Right cardiac atrium (tissue), 5 donors: ENCODE results near the gene LGSN. TPM values are rescaled to one million over a fixed set of nuclear protein-coding genes. Genes with fewer than 3 reads are reported as not detected.

Experiments
- ATAC-seq, 2 donors: fragments of 200-7000 bp; cut with Tn5 transposase; one replicate each; pipeline versions ENCODE4 v1.8.0 to v1.9.1; 2020; ENCODE audit warnings: moderate library complexity in 2 of 2, mild to moderate bottlenecking in 1 of 2
- DNase-seq, 3 donors: peaks; one replicate each; pipeline ENCODE4 v3.0.0-alpha.2; 2020
- H3K27ac ChIP-seq: one replicate; pipeline ENCODE4 v1.5.1; 2013; ENCODE audit warnings: mild to moderate bottlenecking, low read length, control low read depth, moderate library complexity
- H3K27me3 ChIP-seq: one replicate; pipeline ENCODE4 v1.6.1; 2013; ENCODE audit not compliant: control insufficient read depth, insufficient read depth
- H3K4me1 ChIP-seq: one replicate; pipeline ENCODE4 v1.6.1; 2013; ENCODE audit warnings: low read length; ENCODE audit not compliant: control insufficient read depth, insufficient read depth
- H3K4me3 ChIP-seq: one replicate; pipeline ENCODE4 v1.5.1; 2013; ENCODE audit warnings: low read length, control low read depth
- H3K9me3 ChIP-seq: one replicate; pipeline ENCODE4 v1.6.1; 2013; ENCODE audit warnings: low read length; ENCODE audit not compliant: control insufficient read depth
- WGBS: extraction: QIAGEN DNeasy Blood & Tissue Kit; methylation state at CpG from one replicate; pipeline ENCODE4 v1.1.7; 2013; 5-methylcytosine and 5-hydroxymethylcytosine counted together
- intact Hi-C, 4 donors: fragments of 100-400 bp; cut with DNase I; formaldehyde crosslinking; loops; one replicate each; pipeline versions ENCODE4 v1.11.0 to v1.14.0; 2022 to 2023
- polyA plus RNA-seq: library from polyadenylated mRNA; stranded (reverse); fragments of 200-250 nt; gene quantifications from one replicate; pipeline ENCODE4 v1.2.3, GENCODE V29; 2013
- total RNA-seq, 4 donors: library from RNA; stranded (reverse); fragmentation: NEBNext Ultra II Directional; extraction: Animal tissue kit (Norgen Biotek cat#: 25700); gene quantifications; one replicate each; pipeline ENCODE4 v1.2.1, GENCODE V29; 2021
- donor health status: healthy with polysubstance abuse.
- donor health status: DM: no; HTN: yes; CAD: no.
- donor health status: DM: no; HTN: no; CAD: no.
- donor health status: DM: no; HTN: yes; CAD: no; lungs with severe emphysema.
- donor health status: DM: yes; HTN: yes; CAD: no.

The LGSN gene
- total and polyA plus RNA-seq, 5 donors: not detected

- intact Hi-C loops: no loop called here
- ATAC-seq (peak in 1 of 2 donors; percentile 33), DNase-seq (no peak)
- Histone ChIP-seq H3K27ac (no peak overlapping the region), H3K4me1 (no peaks in the 10 kb centered on the region), H3K9me3 (no peaks in the 10 kb centered on the region), H3K4me3 (no peak overlapping the region), H3K27me3 (no peaks in the 10 kb centered on the region)
- 38% methylated on average over 3 of the region's 3 CpGs for WGBS
Observed at GRCh38 chr6:63307581-63308246, 12.1 kb downstream of the LGSN start.

- Histone ChIP-seq H3K4me3 (no peak overlapping the region), H3K27me3 (no peaks in the 10 kb centered on the region), H3K9me3 (no peaks in the 10 kb centered on the region), H3K4me1 (no peaks in the 10 kb centered on the region), H3K27ac (no peak overlapping the region)
- intact Hi-C loops: no loop called here
- no peak for ATAC-seq
- WGBS: 67% methylated on average over 3 of the region's 3 CpGs
- DNase-seq: no peak
Observed at GRCh38 chr6:63306420-63306819, 13.4 kb downstream of the LGSN start.

- no peak overlapping the region for H3K27ac ChIP-seq
- H3K4me1 ChIP-seq: no peaks in the 10 kb centered on the region
- no peak overlapping the region for H3K4me3 ChIP-seq
- no peaks in the 10 kb centered on the region for H3K9me3 ChIP-seq
- intact Hi-C loops: no loop called here
- 73% methylated on average over 2 of the region's 2 CpGs for WGBS
- ATAC-seq: no peak
- no peaks in the 10 kb centered on the region for H3K27me3 ChIP-seq
- DNase-seq: no peak
Observed at GRCh38 chr6:63305277-63305676, 14.5 kb downstream of the LGSN start.

- intact Hi-C loops: no loop called here
Observed at GRCh38 chr6:63303476-63303875, 16.3 kb downstream of the LGSN start.

DNA sequence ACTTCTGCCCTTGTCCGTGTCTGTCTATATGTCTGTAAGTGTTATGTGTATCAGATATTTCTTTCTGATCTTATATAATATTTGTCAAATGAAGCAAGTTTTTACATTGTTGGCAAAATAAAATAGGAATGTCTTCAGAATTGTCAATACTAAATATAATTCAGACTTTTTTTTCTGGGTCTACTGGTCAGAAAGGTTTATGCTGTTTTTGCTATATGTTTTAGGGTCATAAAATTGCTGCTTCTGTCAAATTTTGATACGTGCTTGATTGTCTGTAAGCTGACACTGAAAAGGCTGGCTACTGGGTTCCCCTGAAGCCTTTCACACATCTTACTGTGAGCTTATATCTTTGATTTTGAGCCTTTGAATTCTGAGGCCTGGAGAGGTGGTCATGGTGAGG lies 20.1 kb downstream of the LGSN start:
- Histone ChIP-seq H3K4me3 (no peak overlapping the region), H3K9me3 (no peaks in the 10 kb centered on the region), H3K27ac (no peak overlapping the region), H3K27me3 (no peaks in the 10 kb centered on the region), H3K4me1 (no peaks in the 10 kb centered on the region)
- DNase-seq: no peak
- no peak for ATAC-seq
- intact Hi-C loops: no loop called here
- 86% methylated on average over 2 of the region's 2 CpGs for WGBS

More at GRCh38 chr6:63303476-63303875, 16.3 kb downstream of the LGSN start:
- H3K4me1 ChIP-seq: no peaks in the 10 kb centered on the region
- no peaks in the 10 kb centered on the region for H3K9me3 ChIP-seq
- ATAC-seq (no peak), DNase-seq (no peak)
- H3K4me3 ChIP-seq: no peak overlapping the region
- H3K27me3 ChIP-seq: no peaks in the 10 kb centered on the region
- H3K27ac ChIP-seq: no peak overlapping the region

DNA sequence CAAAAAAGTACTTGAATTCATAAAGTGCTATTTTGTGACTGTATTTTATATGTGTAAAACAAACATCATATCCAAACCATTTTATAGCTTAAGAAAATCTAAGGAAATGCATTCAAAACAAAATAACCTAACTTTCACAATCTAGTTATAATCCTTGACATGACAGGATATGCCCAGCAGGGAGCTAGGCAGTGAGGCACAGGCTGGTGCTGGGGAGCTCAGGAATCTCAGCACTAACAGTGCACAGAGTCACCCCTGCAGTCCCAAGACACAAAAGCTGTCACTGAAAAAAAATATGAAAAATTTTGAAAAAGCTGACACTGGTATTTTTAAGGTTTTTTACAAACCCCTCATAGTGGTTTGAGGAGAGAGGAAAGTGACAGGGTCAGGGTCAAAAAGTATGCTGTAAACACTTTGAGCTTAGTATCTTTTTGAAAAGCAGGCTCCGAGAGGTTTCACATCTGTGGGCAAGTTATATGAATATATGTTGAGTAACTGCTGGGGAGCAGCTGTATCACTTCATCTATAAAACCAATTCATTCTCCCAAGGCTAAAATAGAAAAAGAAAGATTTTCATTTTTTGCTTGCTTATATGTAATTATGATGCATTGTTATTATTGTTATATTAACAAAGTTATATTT lies 24.1 kb downstream of the LGSN start:
- no peak for ATAC-seq
- Histone ChIP-seq H3K4me3 (no peak overlapping the region), H3K27ac (no peak overlapping the region), H3K27me3 (no peaks in the 10 kb centered on the region), H3K4me1 (no peaks in the 10 kb centered on the region), H3K9me3 (no peaks in the 10 kb centered on the region)
- intact Hi-C loops: no loop called here
- WGBS: 63% methylated on average over 1 of the region's 1 CpG
- DNase-seq: no peak

DNA sequence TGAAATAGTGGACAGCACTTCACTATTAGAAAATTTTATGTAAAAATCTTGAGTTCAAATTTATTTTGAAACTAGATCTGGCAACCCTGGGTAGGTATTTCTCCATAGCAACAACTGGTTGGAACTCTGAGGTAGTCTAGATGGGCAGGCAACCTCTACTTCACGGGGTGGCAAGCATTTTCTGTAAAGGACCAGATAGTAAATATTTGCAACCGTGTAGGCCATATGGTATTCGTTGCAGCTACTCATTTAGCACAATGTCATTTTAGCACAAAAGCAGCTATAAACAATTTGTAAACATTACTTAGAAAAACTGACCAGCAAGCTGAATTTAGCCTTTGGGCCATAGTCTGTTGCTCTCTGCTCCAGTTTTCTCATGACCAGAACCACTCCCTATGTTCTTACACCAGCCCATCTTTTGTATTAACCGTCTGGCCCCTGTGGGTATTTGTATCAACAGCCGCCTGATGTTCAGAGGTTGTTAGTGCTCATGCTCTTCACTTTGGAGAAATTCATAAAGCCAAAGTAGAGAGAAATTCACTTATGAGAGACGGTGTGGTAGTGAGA lies 29.2 kb downstream of the LGSN start:
- ATAC-seq (no peak), DNase-seq (no peak)
- Histone ChIP-seq H3K4me3 (no peak overlapping the region), H3K27ac (no peak overlapping the region), H3K4me1 (no peaks in the 10 kb centered on the region), H3K9me3 (no peaks in the 10 kb centered on the region), H3K27me3 (no peaks in the 10 kb centered on the region)
- WGBS: 88% methylated on average over 6 of the region's 6 CpGs
- intact Hi-C loops: no loop called here

DNA sequence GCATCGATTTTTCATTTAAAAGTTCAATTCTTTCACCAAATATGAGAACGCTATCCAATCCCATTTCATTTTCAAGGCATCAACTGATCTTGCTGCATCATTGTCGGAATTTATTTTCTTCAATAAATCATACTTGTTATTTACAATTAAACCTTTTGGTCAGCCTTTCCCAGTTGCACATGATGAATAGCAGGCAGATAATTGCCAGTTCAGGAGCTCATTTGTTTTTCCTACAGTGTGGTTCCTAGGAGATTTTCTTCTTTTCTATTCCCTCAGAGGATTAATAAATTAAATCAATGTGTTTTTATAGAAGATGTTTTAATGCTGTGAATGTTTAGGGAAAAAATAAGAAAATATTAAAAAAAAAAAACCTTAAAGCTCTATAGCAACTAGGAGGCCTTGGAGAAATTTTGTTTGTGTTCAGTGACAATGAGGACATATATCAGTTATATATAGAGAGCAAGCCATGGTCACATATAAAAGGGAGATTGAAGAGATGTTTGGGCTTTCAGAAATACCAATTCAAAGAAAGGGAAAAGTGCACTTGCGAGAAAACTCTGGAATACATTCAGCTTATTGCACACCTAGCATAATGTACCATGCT lies 30.4 kb downstream of the LGSN start:
- WGBS: 90% methylated on average over 4 of the region's 4 CpGs
- DNase-seq (no peak), ATAC-seq (no peak)
- H3K4me3 ChIP-seq: no peak overlapping the region
- intact Hi-C loops: no loop called here
- no peaks in the 10 kb centered on the region for H3K9me3 ChIP-seq
- no peak overlapping the region for H3K27ac ChIP-seq
- H3K27me3 ChIP-seq: no peaks in the 10 kb centered on the region
- no peaks in the 10 kb centered on the region for H3K4me1 ChIP-seq

GRCh38 chr6:63280639-63281180 lies 39.1 kb downstream of the LGSN start:
- no peaks in the 10 kb centered on the region for H3K27me3 ChIP-seq
- intact Hi-C loops: no loop called here
- no peak overlapping the region for H3K4me3 ChIP-seq
- ATAC-seq (no peak), DNase-seq (no peak)
- no peaks in the 10 kb centered on the region for H3K9me3 ChIP-seq
- no peaks in the 10 kb centered on the region for H3K4me1 ChIP-seq
- no peak overlapping the region for H3K27ac ChIP-seq
- WGBS: 42% methylated on average over 3 of the region's 3 CpGs

DNA sequence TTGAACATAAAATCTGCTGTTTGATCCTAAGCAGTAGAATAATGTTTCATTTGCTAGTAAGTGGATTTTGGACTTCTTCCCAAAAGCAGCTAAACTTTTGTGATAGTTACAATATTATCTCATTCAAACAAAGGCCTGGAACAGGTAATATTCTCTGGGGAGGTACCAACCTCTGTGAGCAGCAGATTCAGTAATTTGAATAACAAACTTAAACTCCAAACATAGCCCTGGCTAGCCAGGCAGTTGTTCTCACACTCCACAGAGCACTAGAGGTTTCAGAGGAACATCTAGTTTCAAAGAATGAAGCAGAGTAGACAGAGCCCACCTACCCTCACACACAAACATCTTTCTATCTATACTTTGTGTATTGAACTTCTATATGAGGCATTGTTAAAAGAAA lies 40.9 kb downstream of the LGSN start:
- intact Hi-C loops: no loop called here
- H3K27me3 ChIP-seq: no peaks in the 10 kb centered on the region
- H3K4me3 ChIP-seq: no peak overlapping the region
- H3K9me3 ChIP-seq: no peaks in the 10 kb centered on the region
- DNase-seq (no peak), ATAC-seq (no peak)
- H3K27ac ChIP-seq: no peak overlapping the region
- H3K4me1 ChIP-seq: no peaks in the 10 kb centered on the region

DNA sequence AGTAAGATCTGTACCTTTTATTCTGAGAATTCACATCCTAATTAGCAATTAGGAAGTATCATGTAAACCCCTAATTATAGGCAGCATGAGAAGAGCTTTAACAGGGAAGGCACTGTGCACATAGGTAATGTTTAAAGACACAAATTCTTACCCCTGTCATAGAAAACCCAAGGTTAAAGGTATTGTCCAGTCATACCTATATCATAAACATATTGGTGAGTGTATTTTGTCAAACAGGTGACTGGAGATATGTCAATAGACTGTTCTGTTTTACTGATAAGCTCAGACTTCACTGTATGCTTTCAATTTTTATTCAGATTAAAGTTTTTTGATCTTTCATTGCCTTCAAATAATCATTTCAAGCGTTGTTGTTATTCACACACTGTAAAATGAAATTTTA lies 43.8 kb downstream of the LGSN start:
- Histone ChIP-seq H3K9me3 (no peaks in the 10 kb centered on the region), H3K4me1 (no peaks in the 10 kb centered on the region), H3K27ac (no peak overlapping the region), H3K27me3 (no peaks in the 10 kb centered on the region), H3K4me3 (no peak overlapping the region)
- intact Hi-C loops: no loop called here
- no peak for ATAC-seq
- no peak for DNase-seq
- 66% methylated on average over 1 of the region's 1 CpG for WGBS
